HepG2 (cell line): ENCODE results near the gene GJD3. TPM values are rescaled to one million over a fixed set of nuclear protein-coding genes. Genes with fewer than 3 reads are reported as not detected.

Experiments used
- BHLHE40 ChIP-seq: IDR thresholded peaks from 2 replicates; pipeline ENCODE4 v1.6.1; 2011; ENCODE audit warnings: low read length, improper control_type of control experiment
- FOXP1 ChIP-seq, 2 experiments: fragments of 450-650 bp in 1 of 2; IDR thresholded peaks; 2 replicates each; pipeline ENCODE4 v1.6.1; 2017 to 2018; ENCODE audit warnings: antibody characterized with exemption in 1 of 2
- KMT2A ChIP-seq: sonication (generic); formaldehyde crosslinking; IDR thresholded peaks from 2 replicates; pipeline ENCODE4 v1.4.0; 2020; ENCODE audit warnings: missing genetic modification reagents
- MAX ChIP-seq: IDR thresholded peaks from 2 replicates; pipeline ENCODE4 v1.6.1; 2012; ENCODE audit warnings: inconsistent platforms
- NFIB ChIP-seq: sonication (generic); formaldehyde crosslinking; IDR thresholded peaks from 2 replicates; pipeline ENCODE4 v1.9.0; 2021; ENCODE audit warnings: missing genetic modification reagents, mild to moderate bottlenecking, borderline replicate concordance
- POGZ ChIP-seq: sonication (generic); formaldehyde crosslinking; IDR thresholded peaks from 2 replicates; pipeline ENCODE4 v1.4.0; 2020; ENCODE audit warnings: mild to moderate bottlenecking, missing genetic modification reagents
- SMAD3 ChIP-seq: sonication (generic); formaldehyde crosslinking; IDR thresholded peaks from 2 replicates; pipeline ENCODE4 v1.4.0; 2020; ENCODE audit warnings: missing genetic modification reagents
- SMAD9 ChIP-seq: sonication (generic); formaldehyde crosslinking; IDR thresholded peaks from 2 replicates; pipeline ENCODE4 v1.5.1; 2020; ENCODE audit warnings: mild to moderate bottlenecking, missing genetic modification reagents
- TRIM24 ChIP-seq: sonication (generic); formaldehyde crosslinking; IDR thresholded peaks from 2 replicates; pipeline ENCODE4 v1.8.0; 2022; ENCODE audit warnings: mild to moderate bottlenecking, missing genetic modification reagents
- U2AF2 ChIP-seq: fragments of 200-400 bp; formaldehyde crosslinking; IDR thresholded peaks from 2 replicates; pipeline ENCODE4 v1.6.1; 2017; ENCODE audit warnings: low read depth, mild to moderate bottlenecking, low read length
- ZFP36L2 ChIP-seq: sonication (generic); formaldehyde crosslinking; IDR thresholded peaks from 2 replicates; pipeline ENCODE4 v1.4.0; 2020; ENCODE audit warnings: missing genetic modification reagents
- ZNF124 ChIP-seq: sonication (generic); formaldehyde crosslinking; IDR thresholded peaks from 2 replicates; pipeline ENCODE4 v1.4.0; 2020; ENCODE audit warnings: missing genetic modification reagents
- ZNF138 ChIP-seq: sonication (generic); formaldehyde crosslinking; IDR thresholded peaks from 2 replicates; pipeline ENCODE4 v1.5.0; 2020; ENCODE audit warnings: mild to moderate bottlenecking, low read depth, missing genetic modification reagents
- ZNF296 ChIP-seq: sonication (generic); formaldehyde crosslinking; conservative IDR thresholded peaks from 2 replicates; pipeline ENCODE4 v1.5.0; 2020; ENCODE audit warnings: mild to moderate bottlenecking, missing genetic modification reagents
- ZNF501 ChIP-seq: sonication (generic); formaldehyde crosslinking; IDR thresholded peaks from 2 replicates; pipeline ENCODE4 v1.5.1; 2020; ENCODE audit warnings: mild to moderate bottlenecking, moderate library complexity, missing genetic modification reagents
- ZSCAN21 ChIP-seq: sonication (generic); formaldehyde crosslinking; IDR thresholded peaks from 2 replicates; pipeline ENCODE4 v1.8.0; 2022; ENCODE audit warnings: mild to moderate bottlenecking, missing genetic modification reagents, moderate library complexity, borderline replicate concordance
- ZSCAN25 ChIP-seq: sonication (generic); formaldehyde crosslinking; IDR thresholded peaks from 2 replicates; pipeline ENCODE4 v1.8.0; 2022; ENCODE audit warnings: mild to moderate bottlenecking, missing genetic modification reagents
- ZSCAN31 ChIP-seq: sonication (generic); formaldehyde crosslinking; IDR thresholded peaks from 2 replicates; pipeline ENCODE4 v1.5.0; 2020; ENCODE audit warnings: low read depth, mild to moderate bottlenecking, missing genetic modification reagents
- polyA plus RNA-seq, 8 experiments: library from polyadenylated mRNA; depleted of rRNA in 3 of 8; stranded (reverse) in 7 of 8; unstranded in 1 of 8; fragments of >200 nt; fragmentation: Illumina TruSeq in 4 of 8; extraction: Trizol in 4 of 8; gene quantifications; 2 replicates each; pipeline versions ENCODE4 v1.2.1 to v1.2.3, GENCODE V29; 2011 to 2016; ENCODE audit warnings: low read depth in 4 of 8, missing spikeins in 1 of 8, mixed read lengths in 1 of 8; ENCODE audit not compliant: insufficient read depth in 1 of 8
- total RNA-seq, 5 experiments: library from RNA; depleted of rRNA; stranded (reverse); fragments of >200 nt; fragmentation: Illumina TruSeq; extraction: Trizol; gene quantifications; 2 replicates each; pipeline ENCODE4 v1.2.3, GENCODE V29; 2016; ENCODE audit warnings: low read depth in 1 of 5
- TF ChIP-seq, protein P1 (sequence below): sonication (generic); formaldehyde crosslinking; IDR thresholded peaks from 2 replicates; pipeline ENCODE4 v1.4.0; 2020; ENCODE audit warnings: missing genetic modification reagents, borderline replicate concordance
- TF ChIP-seq, protein P2 (sequence below): sonication (generic); formaldehyde crosslinking; IDR thresholded peaks from 2 replicates; pipeline ENCODE4 v1.8.1; 2023; ENCODE audit warnings: mild to moderate bottlenecking, missing genetic modification reagents
- TF ChIP-seq, protein P3 (sequence below): IDR thresholded peaks from 2 replicates; pipeline ENCODE4 v1.6.1; 2016
- TF ChIP-seq, protein P4 (sequence below), 2 experiments: sonication (generic) in 1 of 2; formaldehyde crosslinking in 1 of 2; IDR thresholded peaks; 2 replicates each; pipeline versions ENCODE4 v1.4.0 to v1.6.1; 2018 to 2020; ENCODE audit warnings: missing genetic modification reagents in 2 of 2, borderline replicate concordance in 1 of 2, low read depth in 1 of 2, mild to moderate bottlenecking in 1 of 2, missing biosample characterization in 1 of 2

GJD3 gene
- total and polyA plus RNA-seq, 2 of the 13 experiments (the other 11 are each of a cell fraction or from before 2014, with no cell fraction given) = not detected

GRCh38 chr17:40355123-40355803 lies 9.3 kb downstream of the GJD3 start (continued):
- TF ChIP-seq U2AF2 (no peak), ZNF124 (CRISPR knock-in tag) (0 out of 2 replicates have a peak, but pooled peaks have one; percentile 70), SMAD9 (no peak), ZFP36L2 (CRISPR knock-in tag) (no peak), SMAD3 (CRISPR knock-in tag) (0 out of 2 replicates have a peak, but pooled peaks have one; percentile 34), ZNF138 (CRISPR knock-in tag) (no peak), ZSCAN21 (CRISPR knock-in tag) (no peak; the same call in 1 of the 2 replicates), TRIM24 (no peak), ZNF501 (CRISPR knock-in tag) (peak; percentile 50; the same call in 1 of the 2 replicates), BHLHE40 (peak; percentile 39; the same call in 1 of the 2 replicates), ZNF296 (CRISPR knock-in tag) (no peak), KMT2A (no peak), NFIB (CRISPR knock-in tag) (no peak), POGZ (no peak; the same call in 1 of the 2 replicates), FOXP1 (IDR thresholded peaks at IDR 0.05) (no peak), FOXP1 (CRISPR knock-in tag; IDR thresholded peaks at IDR 0.05) (no peak), ZSCAN25 (CRISPR knock-in tag) (peak; percentile 82), MAX (peak; percentile 14; the same call in 1 of the 2 replicates), ZSCAN31 (CRISPR knock-in tag) (peak; percentile 74)
- TF ChIP-seq, protein P1, sequence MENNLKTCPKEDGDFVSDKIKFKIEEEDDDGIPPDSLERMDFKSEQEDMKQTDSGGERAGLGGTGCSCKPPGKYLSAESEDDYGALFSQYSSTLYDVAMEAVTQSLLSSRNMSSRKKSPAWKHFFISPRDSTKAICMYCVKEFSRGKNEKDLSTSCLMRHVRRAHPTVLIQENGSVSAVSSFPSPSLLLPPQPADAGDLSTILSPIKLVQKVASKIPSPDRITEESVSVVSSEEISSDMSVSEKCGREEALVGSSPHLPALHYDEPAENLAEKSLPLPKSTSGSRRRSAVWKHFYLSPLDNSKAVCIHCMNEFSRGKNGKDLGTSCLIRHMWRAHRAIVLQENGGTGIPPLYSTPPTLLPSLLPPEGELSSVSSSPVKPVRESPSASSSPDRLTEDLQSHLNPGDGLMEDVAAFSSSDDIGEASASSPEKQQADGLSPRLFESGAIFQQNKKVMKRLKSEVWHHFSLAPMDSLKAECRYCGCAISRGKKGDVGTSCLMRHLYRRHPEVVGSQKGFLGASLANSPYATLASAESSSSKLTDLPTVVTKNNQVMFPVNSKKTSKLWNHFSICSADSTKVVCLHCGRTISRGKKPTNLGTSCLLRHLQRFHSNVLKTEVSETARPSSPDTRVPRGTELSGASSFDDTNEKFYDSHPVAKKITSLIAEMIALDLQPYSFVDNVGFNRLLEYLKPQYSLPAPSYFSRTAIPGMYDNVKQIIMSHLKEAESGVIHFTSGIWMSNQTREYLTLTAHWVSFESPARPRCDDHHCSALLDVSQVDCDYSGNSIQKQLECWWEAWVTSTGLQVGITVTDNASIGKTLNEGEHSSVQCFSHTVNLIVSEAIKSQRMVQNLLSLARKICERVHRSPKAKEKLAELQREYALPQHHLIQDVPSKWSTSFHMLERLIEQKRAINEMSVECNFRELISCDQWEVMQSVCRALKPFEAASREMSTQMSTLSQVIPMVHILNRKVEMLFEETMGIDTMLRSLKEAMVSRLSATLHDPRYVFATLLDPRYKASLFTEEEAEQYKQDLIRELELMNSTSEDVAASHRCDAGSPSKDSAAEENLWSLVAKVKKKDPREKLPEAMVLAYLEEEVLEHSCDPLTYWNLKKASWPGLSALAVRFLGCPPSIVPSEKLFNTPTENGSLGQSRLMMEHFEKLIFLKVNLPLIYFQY (CRISPR knock-in tag) = peak; percentile 49; the same call in 1 of the 2 replicates
- TF ChIP-seq, protein P2, sequence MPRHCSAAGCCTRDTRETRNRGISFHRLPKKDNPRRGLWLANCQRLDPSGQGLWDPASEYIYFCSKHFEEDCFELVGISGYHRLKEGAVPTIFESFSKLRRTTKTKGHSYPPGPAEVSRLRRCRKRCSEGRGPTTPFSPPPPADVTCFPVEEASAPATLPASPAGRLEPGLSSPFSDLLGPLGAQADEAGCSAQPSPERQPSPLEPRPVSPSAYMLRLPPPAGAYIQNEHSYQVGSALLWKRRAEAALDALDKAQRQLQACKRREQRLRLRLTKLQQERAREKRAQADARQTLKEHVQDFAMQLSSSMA = no peak
- TF ChIP-seq, protein P3, sequence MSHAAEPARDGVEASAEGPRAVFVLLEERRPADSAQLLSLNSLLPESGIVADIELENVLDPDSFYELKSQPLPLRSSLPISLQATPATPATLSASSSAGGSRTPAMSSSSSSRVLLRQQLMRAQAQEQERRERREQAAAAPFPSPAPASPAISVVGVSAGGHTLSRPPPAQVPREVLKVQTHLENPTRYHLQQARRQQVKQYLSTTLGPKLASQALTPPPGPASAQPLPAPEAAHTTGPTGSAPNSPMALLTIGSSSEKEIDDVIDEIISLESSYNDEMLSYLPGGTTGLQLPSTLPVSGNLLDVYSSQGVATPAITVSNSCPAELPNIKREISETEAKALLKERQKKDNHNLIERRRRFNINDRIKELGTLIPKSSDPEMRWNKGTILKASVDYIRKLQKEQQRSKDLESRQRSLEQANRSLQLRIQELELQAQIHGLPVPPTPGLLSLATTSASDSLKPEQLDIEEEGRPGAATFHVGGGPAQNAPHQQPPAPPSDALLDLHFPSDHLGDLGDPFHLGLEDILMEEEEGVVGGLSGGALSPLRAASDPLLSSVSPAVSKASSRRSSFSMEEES (CRISPR knock-in tag) = 0 out of 2 replicates have a peak, but pooled peaks have one; percentile 16
- TF ChIP-seq, protein P4, sequence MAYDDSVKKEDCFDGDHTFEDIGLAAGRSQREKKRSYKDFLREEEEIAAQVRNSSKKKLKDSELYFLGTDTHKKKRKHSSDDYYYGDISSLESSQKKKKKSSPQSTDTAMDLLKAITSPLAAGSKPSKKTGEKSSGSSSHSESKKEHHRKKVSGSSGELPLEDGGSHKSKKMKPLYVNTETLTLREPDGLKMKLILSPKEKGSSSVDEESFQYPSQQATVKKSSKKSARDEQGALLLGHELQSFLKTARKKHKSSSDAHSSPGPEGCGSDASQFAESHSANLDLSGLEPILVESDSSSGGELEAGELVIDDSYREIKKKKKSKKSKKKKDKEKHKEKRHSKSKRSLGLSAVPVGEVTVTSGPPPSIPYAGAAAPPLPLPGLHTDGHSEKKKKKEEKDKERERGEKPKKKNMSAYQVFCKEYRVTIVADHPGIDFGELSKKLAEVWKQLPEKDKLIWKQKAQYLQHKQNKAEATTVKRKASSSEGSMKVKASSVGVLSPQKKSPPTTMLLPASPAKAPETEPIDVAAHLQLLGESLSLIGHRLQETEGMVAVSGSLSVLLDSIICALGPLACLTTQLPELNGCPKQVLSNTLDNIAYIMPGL (CRISPR knock-in tag; IDR thresholded peaks at IDR 0.05; ENCODE audit: borderline replicate concordance in 1 of 2, low read depth in 1 of 2) = peak; percentile 81 to 82
